ENCODE data around the gene EXOC4. TPM values are rescaled to one million over a fixed set of nuclear protein-coding genes. Genes with fewer than 3 reads are reported as not detected.

Gene EXOC4
- total and polyA plus RNA-seq, 2 of the 8 experiments (the other 6 are each of a cell fraction or from before 2014, with no cell fraction given): 27.0 to 67.3 TPM

GRCh38 chr7:134083766-134084487 is 831.0 kb downstream of the EXOC4 start:
- no peaks in the 10 kb centered on the region for H3K79me2 ChIP-seq (ENCODE audit: control insufficient read depth in 1 of 2, insufficient read depth in 2 of 2, low read length in 2 of 2)
- no peaks in the 10 kb centered on the region for H4K20me1 ChIP-seq (replicated peaks in 1 of 2; ENCODE audit: control insufficient read depth in 1 of 2, insufficient read depth in 2 of 2, low read length in 2 of 2)
- H3K56ac ChIP-seq (replicated peaks; ENCODE audit: insufficient read length, low read depth, low read length): no peak overlapping the region
- H2BK20ac ChIP-seq (ENCODE audit: low read length): no peak overlapping the region
- ChIA-PET POLR2A (ENCODE audit: partially characterized antibody) (no interaction called here), CTCF (ENCODE audit: partially characterized antibody) (no interaction called here)
- no peak overlapping the region for H2BK12ac ChIP-seq (ENCODE audit: low read depth, low read length)
- H3K23ac ChIP-seq (ENCODE audit: insufficient read length): no peak overlapping the region
- H4K91ac ChIP-seq (replicated peaks; ENCODE audit: insufficient read length, low read length): no peak overlapping the region
- H3K36me3 ChIP-seq (ENCODE audit: control insufficient read depth in 2 of 4, insufficient read depth in 4 of 4, low read length in 3 of 4): peaks cover 0 to 6% (median 0%) of the 10 kb centered on the region in 4 experiments; a peak in 2 of 8 replicates
- H3K4me1 ChIP-seq (replicated peaks in 1 of 4; ENCODE audit: control insufficient read depth in 3 of 4, insufficient read depth in 4 of 4, low read length in 3 of 4): no peaks in the 10 kb centered on the region
- no peak overlapping the region for H3K4me2 ChIP-seq (ENCODE audit: insufficient read depth in 1 of 2, low read depth in 2 of 2, low read length in 2 of 2)
- no peak overlapping the region for H2AFZ ChIP-seq (ENCODE audit: low read length)
- no peak overlapping the region for H4K5ac ChIP-seq (ENCODE audit: insufficient read length, low read depth, low read length)
- 95% methylated on average over 3 of the region's 3 CpGs; no CpG with 5 or more reads in 1 of the 2 experiments for WGBS, 2 experiments (ENCODE audit: extremely low coverage in 1 of 2, insufficient coverage in 1 of 2, insufficient read length in 1 of 2, insufficient replicate concordance in 2 of 2, low coverage in 1 of 2, low lambda C conversion rate in 2 of 2, missing lambda C conversion rate in 1 of 2)
- no peak overlapping the region for H3K9ac ChIP-seq (replicated peaks in 1 of 4; ENCODE audit: extremely low read depth in 1 of 4, low read depth in 3 of 4, low read length in 3 of 4)
- no peaks in the 10 kb centered on the region for H3K23me2 ChIP-seq (ENCODE audit: low read depth, low read length)
- no peak overlapping the region for H2AK5ac ChIP-seq (ENCODE audit: low read depth, low read length)
- no peak for DNase-seq (ENCODE audit: low read depth in 1 of 2, low spot score in 2 of 2)
- H3K27ac ChIP-seq (ENCODE audit: low read depth, low read length): no peak overlapping the region
- no peaks in the 10 kb centered on the region for H3K27me3 ChIP-seq (replicated peaks in 1 of 4; ENCODE audit: control insufficient read depth in 3 of 4, extremely low read depth in 1 of 4, insufficient read depth in 3 of 4, low read length in 3 of 4)
- no peak overlapping the region for H3K4me3 ChIP-seq (ENCODE audit: extremely low read depth in 1 of 4, insufficient read depth in 2 of 4, low read depth in 3 of 4, low read length in 4 of 4)
- H3K9me3 ChIP-seq (ENCODE audit: insufficient read depth in 2 of 2, low read depth in 1 of 2, low read length in 1 of 2): peaks cover 16 to 21% of the 10 kb centered on the region in 2 experiments; a peak in 3 of 4 replicates
- H3K4ac ChIP-seq (replicated peaks; ENCODE audit: insufficient read length, low read depth, low read length): no peak overlapping the region
- no peak overlapping the region for H3K14ac ChIP-seq (ENCODE audit: insufficient read length)
- H4K8ac ChIP-seq (ENCODE audit: extremely low read depth, insufficient read depth, low read length): no peak overlapping the region
- H3K18ac ChIP-seq (ENCODE audit: extremely low read depth, low read length): no peak overlapping the region
- no peak for FAIRE-seq
- H3K79me1 ChIP-seq (ENCODE audit: low read depth, low read length): no peaks in the 10 kb centered on the region
- H2BK120ac ChIP-seq (replicated peaks; ENCODE audit: low read depth, low read length): no peak overlapping the region
- no peak overlapping the region for H2BK15ac ChIP-seq (ENCODE audit: low read length)
- no peak overlapping the region for H2BK5ac ChIP-seq (ENCODE audit: low read depth, low read length)
- TF ChIP-seq RNF2 (IDR thresholded peaks at IDR 0.05; ENCODE audit: borderline replicate concordance, low read depth, low read length, missing control alignments, poor library complexity, severe bottlenecking) (no peak), POLR2AphosphoS5 (IDR thresholded peaks at IDR 0.05; ENCODE audit: low read depth, low read length) (no peak), GABPA (IDR thresholded peaks at IDR 0.05; ENCODE audit: borderline replicate concordance, insufficient read depth, low read length) (no peak), POLR2A (IDR thresholded peaks at IDR 0.05; ENCODE audit: control extremely low read depth in 1 of 2, low read depth in 2 of 2, low read length in 2 of 2) (no peak), TEAD4 (IDR thresholded peaks at IDR 0.05; ENCODE audit: low read depth, low read length) (no peak), SIRT6 (IDR thresholded peaks at IDR 0.05; ENCODE audit: low read length) (no peak)
